SIG-M5 treated with dmso at 0.1 percent for 504 hours (cell line): ENCODE results near the gene CPM.

Experiments used
- DNase-seq: peaks from one replicate; lab custom pipeline; 2025; ENCODE audit not compliant: unreplicated experiment; lab: John Stamatoyannopoulos, UW

Gene CPM

DNA sequence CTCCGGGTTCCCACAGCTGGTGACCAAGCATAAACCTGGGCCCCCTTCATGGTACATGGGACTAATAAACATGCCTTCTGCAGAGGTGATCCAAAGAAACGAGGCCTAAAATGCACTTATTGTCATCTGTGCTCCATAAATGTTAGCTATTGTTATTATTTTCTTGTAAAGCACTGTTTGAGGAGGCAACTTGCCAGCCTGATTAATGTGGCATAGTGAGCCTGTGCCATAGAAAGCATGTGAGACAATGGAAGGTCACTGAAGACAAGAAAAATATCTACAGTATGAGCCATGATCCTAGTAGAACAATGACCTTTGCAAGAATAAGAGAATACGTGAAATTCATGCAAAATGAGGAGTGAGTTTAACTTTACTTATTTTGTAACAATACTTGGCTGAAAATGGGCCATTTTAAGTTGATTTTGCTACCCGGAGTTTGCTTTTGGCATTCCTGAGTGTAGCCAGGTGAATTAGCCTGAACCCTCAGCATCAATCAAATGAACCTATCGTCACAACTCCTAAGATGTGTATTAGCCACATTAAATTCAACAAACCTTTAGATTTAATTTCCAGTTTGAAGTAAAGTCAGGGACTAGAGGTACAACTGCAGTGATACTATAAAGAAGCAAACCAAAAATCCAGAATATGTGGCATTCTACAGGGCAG, 52.2 kb downstream of the CPM start:
- no peak for DNase-seq

DNA sequence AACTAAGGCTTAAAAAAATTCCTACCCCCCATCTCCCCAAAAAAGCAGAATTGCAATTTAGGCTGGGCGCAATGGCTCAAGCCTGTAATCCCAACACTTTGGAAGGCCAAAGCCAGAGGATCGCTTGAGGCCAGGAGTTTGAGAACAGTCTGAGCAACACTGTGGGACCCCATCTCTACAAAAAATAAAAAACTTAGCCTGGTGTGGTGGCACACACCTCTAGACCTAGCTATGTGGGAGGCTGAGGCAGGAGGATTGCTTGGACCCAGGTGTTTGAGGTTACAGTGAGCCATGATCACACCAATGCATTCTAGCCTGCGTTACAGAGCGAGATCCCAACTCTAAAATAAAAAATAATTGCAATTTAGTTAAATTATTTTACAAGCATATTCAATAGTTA, 54.1 kb downstream of the CPM start:
- no peak for DNase-seq

DNA sequence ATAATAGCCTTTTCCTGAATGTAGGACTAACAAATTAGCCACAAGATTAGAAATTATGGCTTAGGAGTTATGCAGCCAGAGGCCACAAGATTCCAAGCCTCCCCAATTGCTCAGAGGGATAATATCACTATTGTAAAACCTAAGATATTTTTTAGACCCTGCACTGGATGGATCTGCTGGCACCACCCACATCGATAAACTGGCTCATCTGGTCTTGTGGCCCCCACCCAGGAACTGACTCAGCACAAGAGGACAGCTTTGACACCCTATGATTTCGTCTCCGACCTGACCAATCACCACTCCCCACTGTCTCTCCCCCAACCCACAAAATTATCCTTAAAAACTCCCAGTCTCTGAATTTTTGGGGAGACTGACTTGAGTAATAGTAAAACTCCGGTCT, 54.7 kb downstream of the CPM start:
- no peak for DNase-seq

DNA sequence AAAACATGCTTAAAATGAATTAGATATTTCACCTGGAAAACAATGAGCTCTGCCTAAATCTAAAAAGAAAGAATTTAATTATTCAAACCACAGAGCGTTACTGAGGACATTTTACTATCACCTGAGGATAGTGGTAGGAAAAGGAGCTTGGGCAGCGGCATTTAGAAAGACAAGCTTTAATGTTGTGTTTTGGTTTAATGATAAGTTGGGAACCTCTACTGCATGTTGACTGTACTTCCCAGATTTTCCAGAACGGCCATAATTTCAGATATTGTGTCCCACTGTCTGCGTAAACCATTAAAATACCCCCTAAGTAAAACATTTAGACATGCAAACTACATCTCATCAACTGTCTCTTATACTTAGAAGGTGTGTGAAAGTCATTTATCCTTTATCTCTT, 55.4 kb downstream of the CPM start:
- no peak for DNase-seq

DNA sequence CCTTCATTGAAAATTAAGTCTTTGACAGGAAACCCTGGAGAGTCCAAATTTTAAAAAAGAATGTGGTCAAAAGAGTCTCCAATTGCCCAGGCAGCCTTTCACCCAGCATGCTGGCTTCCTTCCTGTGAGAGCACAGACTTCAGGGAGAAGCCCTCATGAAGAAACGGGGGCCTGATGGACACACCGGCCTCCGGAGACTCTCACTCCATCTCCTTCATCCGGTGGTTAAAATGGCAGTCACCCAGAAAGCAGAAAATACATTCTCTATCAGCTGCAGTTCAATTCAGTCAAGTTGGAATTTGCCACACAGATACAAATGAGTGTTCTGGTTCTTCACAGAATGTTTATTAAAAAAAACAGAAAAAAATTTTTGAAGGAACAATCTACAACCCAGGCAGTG, 56.5 kb downstream of the CPM start:
- no peak for DNase-seq

DNA sequence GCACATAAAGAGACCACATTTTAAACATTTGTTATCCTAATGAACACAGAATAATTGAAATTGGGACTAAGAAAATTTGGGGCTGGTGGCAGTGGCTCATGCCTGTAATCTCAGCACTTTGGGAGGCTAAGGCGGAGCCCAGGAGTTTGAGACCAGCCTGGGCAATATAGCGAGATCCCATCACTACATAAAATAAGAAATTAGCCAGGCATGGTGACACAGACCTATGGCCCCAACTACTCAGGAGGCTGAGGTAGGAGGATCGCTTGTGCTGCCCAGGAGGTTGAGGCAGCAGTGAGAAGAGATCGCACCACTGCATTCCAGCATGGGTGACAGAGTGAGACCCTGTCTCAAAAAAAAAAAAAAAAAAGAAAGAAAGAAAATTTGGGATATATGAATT, 59.7 kb downstream of the CPM start:
- no peak for DNase-seq

DNA sequence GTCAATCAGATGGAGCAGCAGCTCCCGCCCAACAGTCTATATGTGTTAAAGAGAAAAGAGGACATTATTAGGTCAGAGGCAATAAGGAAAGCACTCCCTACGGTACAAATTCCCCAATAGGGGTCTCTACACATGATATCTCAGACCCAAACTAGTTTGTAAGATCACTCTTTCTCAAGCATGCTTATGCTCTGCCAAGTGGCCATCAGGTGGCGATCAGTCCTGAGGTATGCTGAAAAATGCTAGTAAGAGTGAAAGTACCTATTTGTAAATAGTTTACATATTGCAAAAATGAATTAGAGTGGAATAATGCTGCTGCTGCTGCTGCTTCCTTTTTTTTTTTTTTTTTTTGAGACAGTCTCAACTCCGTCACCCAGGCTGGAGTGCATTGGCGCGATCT, 61.0 kb downstream of the CPM start:
- DNase-seq: peak; percentile 44

DNA sequence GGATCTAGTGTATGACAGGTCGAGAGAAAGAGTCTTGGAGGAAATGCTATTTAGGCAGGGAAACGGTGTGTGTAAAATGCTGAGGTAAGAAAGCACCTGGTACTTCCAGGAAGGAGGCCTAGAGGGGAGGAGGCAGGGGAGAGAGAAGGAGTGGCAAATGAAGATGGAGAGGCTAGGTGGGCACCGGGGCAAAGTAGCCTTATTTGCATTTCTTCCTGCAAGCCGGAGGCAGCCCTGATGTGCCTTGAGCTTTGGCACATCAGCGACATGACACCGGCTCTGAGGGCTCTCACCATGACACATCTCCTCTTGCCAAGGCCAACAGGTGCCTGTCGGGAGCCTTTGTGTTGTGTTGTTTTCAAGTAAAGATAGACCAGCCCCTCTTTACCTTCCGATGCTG, 61.6 kb downstream of the CPM start:
- DNase-seq: no peak

DNA sequence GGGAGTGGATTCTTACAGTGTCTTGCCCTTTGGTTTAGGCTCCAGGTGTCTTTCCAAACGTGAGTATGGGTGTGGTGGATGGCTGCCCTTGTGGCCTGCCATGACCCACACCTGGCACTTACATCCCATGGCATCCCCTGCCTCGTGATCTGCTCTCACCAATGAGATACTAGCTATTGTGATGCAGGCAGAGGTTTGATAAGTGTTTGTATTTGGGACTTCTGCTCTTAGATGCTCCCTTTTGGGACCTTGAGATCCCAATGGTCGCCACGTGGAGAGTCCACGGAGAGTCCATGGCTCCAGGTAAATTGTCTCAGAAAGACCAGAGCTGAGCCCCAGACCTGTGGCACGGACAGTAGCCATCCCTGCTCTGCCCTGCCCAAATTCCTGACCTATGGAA, 62.5 kb downstream of the CPM start:
- no peak for DNase-seq

DNA sequence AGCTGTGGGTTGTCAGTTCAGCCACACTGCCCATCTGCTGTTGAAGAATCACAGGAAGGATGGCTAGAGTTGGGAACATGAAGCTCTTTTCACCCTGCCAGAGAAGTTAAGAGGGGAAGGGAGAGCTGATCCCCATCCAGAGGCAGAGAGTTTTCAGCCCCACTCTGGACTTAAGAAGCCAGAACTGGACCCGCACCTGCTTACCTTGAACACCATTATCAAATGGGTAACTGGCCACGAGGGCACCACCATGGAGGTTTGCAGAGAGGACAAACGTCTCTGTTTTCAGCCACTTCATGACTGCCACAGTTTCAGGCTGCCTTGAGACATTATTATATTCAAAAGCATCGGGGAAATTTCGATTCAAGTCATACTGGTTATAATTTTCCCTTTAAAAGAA, 63.0 kb downstream of the CPM start:
- no peak for DNase-seq

DNA sequence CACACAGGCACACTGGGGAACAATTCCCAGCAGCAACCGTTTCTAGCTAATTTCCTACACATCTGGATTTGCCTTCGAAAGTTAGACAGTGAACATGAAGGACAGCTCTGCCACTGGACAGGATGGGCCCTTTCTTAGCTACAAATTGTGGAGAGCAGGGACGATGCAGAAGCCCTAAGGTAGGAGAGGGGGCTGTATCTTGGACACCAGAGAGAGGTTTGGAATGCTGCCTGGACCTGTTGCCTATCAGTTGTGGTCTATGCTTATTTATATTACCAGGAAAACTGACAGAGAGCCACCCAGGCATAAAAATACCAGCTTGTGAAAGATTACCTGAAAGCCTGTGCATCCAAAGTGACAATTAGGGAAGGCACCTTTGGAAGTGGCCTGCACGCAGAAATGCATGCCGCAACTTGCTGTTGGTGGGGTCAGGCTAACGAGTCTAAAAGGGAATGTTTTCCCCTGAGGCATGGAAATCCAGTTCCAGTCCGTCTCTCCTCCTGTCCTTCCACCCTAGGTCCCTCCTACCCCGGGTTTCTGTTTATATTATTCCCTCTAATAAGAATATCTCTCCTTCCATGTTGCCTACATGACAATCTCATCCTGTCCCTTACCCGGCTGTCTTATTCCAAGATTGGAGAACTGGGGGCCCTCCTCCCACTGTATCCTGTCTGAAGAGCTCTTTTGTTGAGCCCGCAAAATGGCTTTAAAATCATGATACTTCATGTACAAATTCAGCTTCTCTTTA, 64.8 kb downstream of the CPM start:
- no peak for DNase-seq

DNA sequence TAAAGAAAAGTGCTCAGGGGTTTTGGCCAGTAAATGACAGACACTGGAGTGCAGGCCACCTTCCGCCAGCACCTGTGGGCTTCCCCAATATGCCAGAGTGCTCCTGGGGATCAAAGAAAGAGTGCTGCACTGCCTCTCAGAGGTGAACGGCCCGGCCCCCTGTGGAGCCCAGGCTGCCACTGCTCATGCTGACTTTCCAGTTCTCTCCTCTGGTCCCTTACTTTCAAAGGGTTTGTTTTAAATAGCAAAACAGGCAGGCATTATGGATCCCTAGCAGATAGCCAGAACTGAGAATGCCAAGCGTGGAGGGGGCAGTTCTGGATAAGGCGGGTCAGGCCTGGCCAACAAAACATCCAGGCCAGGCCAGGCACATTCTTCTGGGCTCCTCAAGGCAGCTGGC, 65.4 kb downstream of the CPM start:
- DNase-seq: no peak

DNA sequence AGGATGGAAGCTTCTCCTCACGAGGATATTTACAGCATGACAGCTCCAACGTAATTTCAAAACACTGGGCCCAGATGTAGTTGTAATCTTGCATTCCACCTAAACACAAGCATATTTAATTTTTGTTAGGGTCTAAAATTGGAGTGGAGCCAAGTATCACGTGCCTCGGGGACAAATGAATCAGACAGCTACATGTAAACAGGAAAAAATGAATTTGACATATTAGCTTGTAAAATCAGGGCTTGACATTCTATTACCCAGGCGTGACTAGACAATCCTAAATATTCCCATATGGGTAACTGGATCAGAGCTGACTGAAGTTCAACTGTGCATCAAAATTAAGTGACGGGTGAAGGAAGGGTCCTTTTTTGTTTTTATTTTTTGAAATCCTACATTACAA, 66.0 kb downstream of the CPM start:
- no peak for DNase-seq

DNA sequence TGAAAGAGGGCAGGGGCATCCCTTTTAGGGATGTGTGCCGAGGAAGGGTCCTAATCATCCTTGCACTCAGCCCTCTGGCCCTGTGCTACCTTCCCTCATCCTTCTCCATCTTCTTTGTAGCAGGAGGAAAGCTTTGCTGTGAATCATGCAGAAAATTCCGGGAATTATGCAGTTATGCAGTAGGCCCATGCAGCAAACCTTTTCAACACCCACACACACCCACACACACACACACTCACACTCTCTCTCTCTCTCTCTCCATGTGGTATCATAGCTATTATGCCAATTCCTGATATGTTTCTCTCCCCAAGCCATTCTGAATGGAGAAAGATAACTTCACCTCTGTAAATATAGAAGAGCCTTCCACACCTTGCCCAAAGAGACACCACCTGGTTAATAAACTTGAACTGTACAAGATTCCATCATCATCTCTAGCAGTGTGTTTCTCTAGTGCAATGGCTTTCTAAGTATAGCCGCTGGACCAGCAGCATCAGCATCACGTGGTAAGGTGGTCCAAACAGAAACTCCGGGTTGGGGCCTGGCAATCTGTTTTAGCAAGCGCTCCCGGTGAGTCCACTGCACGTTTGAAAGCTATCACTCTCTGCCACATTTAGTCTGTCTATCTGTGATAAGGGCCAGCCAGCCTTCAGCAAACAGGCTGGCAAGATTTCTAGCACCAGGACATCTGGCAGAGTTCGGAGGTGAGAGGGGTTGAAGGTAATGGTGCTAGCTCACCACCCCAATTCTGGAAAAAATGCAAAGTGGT, 67.4 kb downstream of the CPM start:
- DNase-seq: no peak

DNA sequence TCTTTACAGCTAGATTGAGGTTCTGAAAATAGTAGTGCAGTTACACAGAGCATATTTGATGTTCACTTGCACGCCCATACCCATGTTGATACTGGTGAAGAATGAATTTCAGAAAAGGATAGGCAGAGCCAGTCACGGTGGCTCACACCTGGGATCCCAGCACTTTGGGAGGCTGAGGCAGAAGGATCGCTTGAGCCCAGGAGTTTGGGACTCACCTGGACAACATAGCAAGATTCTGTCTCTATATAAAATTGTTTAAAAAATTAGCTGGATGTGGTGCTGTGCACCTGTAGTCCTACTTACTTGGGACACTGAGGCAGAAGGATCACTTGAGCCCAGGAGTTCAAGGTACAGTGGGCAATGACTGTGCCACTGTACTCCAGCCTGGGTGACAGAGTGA, 68.4 kb downstream of the CPM start:
- no peak for DNase-seq

DNA sequence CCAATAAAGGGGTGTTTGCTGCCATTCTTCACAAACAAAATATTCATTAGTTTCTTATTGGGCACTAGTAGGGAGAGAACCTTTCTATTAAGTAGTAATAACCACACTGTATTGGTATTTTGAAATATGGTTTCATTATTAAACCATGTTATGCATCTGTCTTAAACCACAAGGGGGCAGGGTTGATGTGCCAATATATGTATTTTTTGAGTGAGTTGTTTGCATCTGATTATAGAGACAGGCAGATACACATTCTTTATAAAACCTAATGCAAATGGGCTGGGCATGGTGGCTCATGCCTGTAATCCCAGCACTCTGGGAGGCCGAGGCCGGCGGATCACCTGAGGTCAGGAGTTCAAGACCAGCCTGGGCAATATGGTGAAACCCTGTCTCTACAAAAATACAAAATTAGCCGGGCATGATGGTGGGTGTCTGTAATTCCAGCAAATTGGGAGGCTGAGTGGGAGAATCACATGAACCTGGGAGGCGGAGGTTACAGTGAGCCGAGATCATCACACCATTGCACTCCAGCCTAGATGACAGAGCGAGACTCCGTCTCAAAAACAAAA, 69.0 kb downstream of the CPM start:
- DNase-seq: peak; percentile 63

DNA sequence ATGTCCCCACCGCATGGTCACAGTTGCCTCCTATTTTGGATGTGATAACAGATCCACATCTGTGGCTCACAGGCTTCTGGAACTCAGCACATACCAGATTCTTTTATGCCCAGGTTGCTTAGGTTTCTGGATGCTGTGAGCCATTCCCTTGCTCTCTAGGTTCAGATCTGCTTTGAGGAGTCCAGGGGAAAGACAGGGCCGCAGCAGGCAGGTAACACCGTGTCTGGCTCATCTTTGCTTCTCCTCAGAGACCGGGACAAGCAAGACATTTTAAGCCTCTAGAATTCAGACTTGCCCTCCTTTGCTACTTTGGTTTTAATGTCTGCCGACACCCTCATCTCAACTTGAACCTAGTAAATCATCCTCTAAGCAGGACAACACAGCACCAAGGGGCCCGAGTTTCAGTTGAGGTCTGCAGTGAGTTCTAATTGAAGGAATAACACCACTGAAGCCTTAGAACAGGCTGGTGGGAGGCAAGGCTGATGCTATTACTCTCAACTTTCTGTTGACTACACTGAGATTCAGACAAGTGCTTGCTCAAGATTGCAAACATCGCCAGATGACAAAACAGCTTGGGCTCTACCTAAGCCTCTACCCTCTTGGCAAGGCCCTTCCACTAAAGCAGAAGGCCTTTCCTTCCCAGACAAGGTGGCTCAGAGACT, 69.7 kb downstream of the CPM start:
- DNase-seq: no peak

DNA sequence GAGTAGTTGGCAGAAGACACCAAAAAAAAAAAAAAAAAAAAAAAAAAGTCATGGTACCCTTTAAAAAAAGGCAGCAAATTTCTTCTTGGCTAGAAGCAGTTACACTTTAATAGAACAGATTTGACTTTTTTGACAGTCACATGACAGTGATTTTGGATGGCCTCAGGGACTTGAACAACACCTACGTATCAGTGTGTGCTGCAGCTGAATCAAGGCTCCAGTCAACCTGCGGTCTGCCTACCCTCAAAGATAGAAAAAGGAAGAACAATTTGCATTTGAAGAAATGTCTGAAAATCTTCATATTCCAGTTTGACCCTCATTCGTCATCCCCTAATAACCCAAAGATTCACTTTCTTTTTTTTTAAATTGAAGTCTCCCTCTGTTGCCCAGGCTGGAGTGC, 71.1 kb downstream of the CPM start:
- no peak for DNase-seq

DNA sequence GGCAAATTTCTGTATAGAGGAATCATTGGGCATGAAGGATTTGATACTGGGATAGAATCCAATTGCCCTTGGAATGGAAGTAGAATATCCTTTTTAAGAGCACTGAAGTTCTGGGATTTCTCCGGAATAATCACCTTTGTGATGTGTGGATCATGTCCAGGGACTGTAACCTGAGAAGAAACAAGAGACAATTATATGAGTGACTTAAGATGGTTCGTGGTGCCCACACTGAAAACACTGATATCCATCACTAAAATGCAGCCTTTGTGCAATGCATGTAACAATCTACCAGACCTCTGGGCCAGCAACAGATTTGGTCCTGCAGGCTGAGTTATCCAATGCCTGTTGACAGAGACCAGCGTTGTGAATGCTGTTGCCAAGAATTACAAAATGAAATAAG, 76.5 kb downstream of the CPM start:
- no peak for DNase-seq

DNA sequence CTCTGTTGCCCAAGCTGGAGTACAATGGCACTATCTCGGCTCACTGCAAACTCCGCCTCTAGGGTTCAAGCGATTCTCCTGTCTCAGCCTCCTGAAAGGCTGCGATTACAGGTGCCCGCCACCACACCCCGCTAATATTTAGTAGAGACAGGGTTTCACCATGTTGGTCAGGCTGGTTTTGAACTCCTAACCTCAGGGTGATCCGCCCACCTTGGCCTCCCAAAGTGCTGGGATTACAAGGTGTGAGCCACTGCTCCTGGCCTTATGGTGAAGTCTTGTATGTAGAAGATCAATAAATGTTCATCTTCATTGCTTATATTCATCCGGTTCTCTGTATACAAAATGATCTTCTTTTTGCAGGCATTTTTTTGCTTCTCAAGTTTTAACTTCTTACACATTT, 77.2 kb downstream of the CPM start:
- no peak for DNase-seq

DNA sequence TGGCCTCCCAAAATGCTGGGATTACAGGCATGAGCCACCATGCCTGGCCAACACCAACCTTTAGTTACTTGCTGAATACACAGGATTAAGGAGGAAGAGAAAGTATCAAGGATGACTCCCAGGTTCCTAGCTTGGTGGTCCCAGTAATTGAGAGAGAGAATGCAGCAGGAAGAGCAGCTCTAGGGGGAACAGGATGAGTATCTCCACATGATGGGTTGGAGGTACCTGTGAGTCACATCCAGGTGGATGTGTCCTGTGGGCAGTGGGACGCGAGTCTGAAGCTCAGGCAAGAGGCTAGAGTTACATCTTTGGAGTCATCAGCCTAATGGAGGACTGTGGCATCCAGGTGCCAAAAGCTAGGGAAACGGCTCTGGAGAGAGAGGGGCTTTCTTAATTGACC, 77.9 kb downstream of the CPM start:
- no peak for DNase-seq
